Neuronal stem cell (in vitro differentiated cells): ENCODE measurements around the gene TSPAN7.

Source experiments
- DNase-seq: peaks from one replicate; pipeline ENCODE4 v3.0.0-alpha.2; 2013; ENCODE audit warnings: low spot score
- H2AFZ ChIP-seq: one replicate; pipeline ENCODE4 v1.6.1; 2013; ENCODE audit warnings: mild to moderate bottlenecking, low read length, inconsistent platforms
- H2AK5ac ChIP-seq: 2 replicates; pipeline ENCODE4 v1.6.1; 2013; ENCODE audit warnings: low read depth, mild to moderate bottlenecking, inconsistent platforms, low read length, moderate library complexity, mixed read lengths
- H2BK120ac ChIP-seq: 2 replicates; pipeline ENCODE4 v1.6.1; 2013; ENCODE audit warnings: low read depth, mild to moderate bottlenecking, inconsistent platforms, low read length, moderate library complexity, mixed read lengths
- H2BK12ac ChIP-seq: one replicate; pipeline ENCODE4 v1.6.1; 2013; ENCODE audit warnings: low read length, inconsistent platforms
- H2BK15ac ChIP-seq: 2 replicates; pipeline ENCODE4 v1.6.1; 2013; ENCODE audit warnings: mild to moderate bottlenecking, low read length, inconsistent platforms, mixed read lengths
- H2BK5ac ChIP-seq: one replicate; pipeline ENCODE4 v1.6.1; 2013; ENCODE audit warnings: inconsistent platforms, mild to moderate bottlenecking, low read length, moderate library complexity
- H3K14ac ChIP-seq: one replicate; pipeline ENCODE4 v1.6.1; 2013; ENCODE audit warnings: low read length, inconsistent platforms
- H3K18ac ChIP-seq: 2 replicates; pipeline ENCODE4 v1.6.1; 2013; ENCODE audit warnings: low read length, inconsistent platforms
- H3K23ac ChIP-seq: 2 replicates; pipeline ENCODE4 v1.6.1; 2013; ENCODE audit warnings: low read depth, mild to moderate bottlenecking, mixed read lengths, low read length, inconsistent platforms; ENCODE audit not compliant: poor library complexity
- H3K27ac ChIP-seq: replicated peaks from 3 replicates; pipeline ENCODE4 v1.5.1; 2013; ENCODE audit warnings: low read length, inconsistent platforms
- H3K27me3 ChIP-seq, 3 experiments: 2 replicates each; pipeline ENCODE4 v1.6.1; 2013; ENCODE audit warnings: low read length in 3 of 3, mild to moderate bottlenecking in 2 of 3, inconsistent platforms in 1 of 3, low read depth in 1 of 3, mixed read lengths in 1 of 3, moderate library complexity in 1 of 3; ENCODE audit not compliant: control insufficient read depth in 3 of 3, insufficient read depth in 3 of 3
- H3K36me3 ChIP-seq, 2 donors: replicated peaks in 1 of 2; 2 replicates each; pipeline ENCODE4 v1.6.1; 2013; ENCODE audit warnings: low read length in 2 of 2; ENCODE audit not compliant: control insufficient read depth in 2 of 2, insufficient read depth in 2 of 2
- H3K4ac ChIP-seq: 2 replicates; pipeline ENCODE4 v1.6.1; 2013; ENCODE audit warnings: inconsistent platforms, mild to moderate bottlenecking, low read length, moderate library complexity
- H3K4me1 ChIP-seq, 2 donors: 1 replicate in 1 of 2; 2 replicates in 1 of 2; pipeline ENCODE4 v1.6.1; 2013; ENCODE audit warnings: low read length in 2 of 2, low read depth in 1 of 2; ENCODE audit not compliant: control insufficient read depth in 2 of 2, insufficient read depth in 1 of 2
- H3K4me2 ChIP-seq: one replicate; pipeline ENCODE4 v1.6.1; 2013; ENCODE audit warnings: mild to moderate bottlenecking, low read length, inconsistent platforms; ENCODE audit not compliant: insufficient read depth, poor library complexity, severe bottlenecking
- H3K4me3 ChIP-seq, 2 donors: 2 replicates each; pipeline ENCODE4 v1.5.1; 2013; ENCODE audit warnings: low read length in 2 of 2, mild to moderate bottlenecking in 2 of 2, inconsistent platforms in 1 of 2, moderate library complexity in 1 of 2
- H3K79me1 ChIP-seq: one replicate; pipeline ENCODE4 v1.6.1; 2013; ENCODE audit warnings: low read depth, mild to moderate bottlenecking, inconsistent platforms, low read length, moderate library complexity
- H3K9ac ChIP-seq: one replicate; pipeline ENCODE4 v1.6.1; 2013; ENCODE audit warnings: mild to moderate bottlenecking, low read depth, low read length, inconsistent platforms; ENCODE audit not compliant: poor library complexity
- H3K9me3 ChIP-seq, 2 donors: replicated peaks in 1 of 2; 2 replicates each; pipeline versions ENCODE3 to v1.6.1; 2013; ENCODE audit warnings: low read length in 2 of 2, mild to moderate bottlenecking in 2 of 2, inconsistent platforms in 1 of 2, low read depth in 1 of 2, mixed read lengths in 1 of 2, moderate library complexity in 1 of 2; ENCODE audit not compliant: control insufficient read depth in 2 of 2, insufficient read depth in 1 of 2
- H4K8ac ChIP-seq: one replicate; pipeline ENCODE4 v1.6.1; 2013; ENCODE audit warnings: low read depth, mild to moderate bottlenecking, inconsistent platforms, low read length, moderate library complexity
- H4K91ac ChIP-seq: one replicate; pipeline ENCODE4 v1.6.1; 2013; ENCODE audit warnings: low read length, low read depth, mild to moderate bottlenecking, inconsistent platforms; ENCODE audit not compliant: poor library complexity
- WGBS, 2 donors: extraction: QIAGEN DNeasy Blood & Tissue Kit; methylation state at CpG; one replicate each; pipeline ENCODE4 v1.1.7; 2013; ENCODE audit warnings: missing lambda C conversion rate in 2 of 2, mixed read lengths in 1 of 2; ENCODE audit not compliant: insufficient read length in 2 of 2, insufficient replicate concordance in 1 of 2; ENCODE audit errors: extremely low coverage in 2 of 2; 5-methylcytosine and 5-hydroxymethylcytosine counted together

TSPAN7 gene

DNA sequence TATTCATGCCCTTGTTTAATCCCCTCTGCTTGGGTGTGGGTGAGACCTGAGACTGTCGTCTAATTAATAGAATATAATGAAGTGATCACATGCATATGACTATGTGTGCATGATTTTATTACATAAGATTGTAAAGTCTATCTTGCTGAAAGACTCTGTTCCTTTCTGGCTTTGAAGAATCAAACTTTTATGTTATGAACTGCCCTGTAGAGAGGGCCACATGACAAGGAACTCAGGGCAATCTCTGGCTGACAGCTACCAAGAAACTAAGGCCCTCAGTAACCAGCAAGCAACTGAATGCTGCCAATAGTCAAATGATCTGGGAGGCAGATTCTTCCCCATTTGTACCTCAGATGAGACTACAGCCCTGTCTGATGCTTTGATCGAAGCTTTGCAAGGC, 13.5 kb downstream of the TSPAN7 start:
- Histone ChIP-seq H3K4me1 (no peaks in the 10 kb centered on the region), H2BK15ac (no peak overlapping the region), H3K9ac (no peak overlapping the region), H2AFZ (no peak overlapping the region), H3K4ac (no peak overlapping the region), H3K27ac (no peak overlapping the region), H4K91ac (no peak overlapping the region), H3K36me3 (no peaks in the 10 kb centered on the region), H3K27me3 (no peaks in the 10 kb centered on the region), H3K79me1 (no peaks in the 10 kb centered on the region), H2AK5ac (no peak overlapping the region), H2BK120ac (no peak overlapping the region), H2BK5ac (no peak overlapping the region), H3K9me3 (no peaks in the 10 kb centered on the region), H3K23ac (no peak overlapping the region), H2BK12ac (no peak overlapping the region), H3K4me2 (no peak overlapping the region), H3K4me3 (no peak overlapping the region), H3K14ac (no peak overlapping the region), H3K18ac (no peak overlapping the region), H4K8ac (no peak overlapping the region)
- no peak for DNase-seq
- WGBS, 2 donors, result no CpG with 5 or more reads among the region's 2 CpGs

DNA sequence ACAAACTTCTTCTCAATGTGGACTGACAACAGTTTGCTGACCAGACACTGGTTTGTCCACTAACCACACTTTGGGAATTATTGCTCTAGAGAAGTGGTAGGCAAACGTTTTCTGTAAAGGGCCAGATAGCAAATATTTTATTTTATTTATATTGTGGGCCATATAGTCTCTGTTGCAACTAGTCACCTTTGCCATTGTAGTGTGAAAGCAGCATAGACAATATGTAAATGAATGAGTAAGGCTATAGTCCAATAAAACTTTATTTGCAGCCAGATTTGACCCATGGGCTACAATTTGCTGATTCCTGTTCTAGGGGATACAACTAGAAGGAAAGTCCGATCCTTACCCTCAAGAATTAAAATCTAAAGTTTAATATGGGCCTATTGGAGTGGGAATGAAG, 14.5 kb downstream of the TSPAN7 start:
- no peak overlapping the region for H2AK5ac ChIP-seq
- H4K91ac ChIP-seq, result no peak overlapping the region
- no peaks in the 10 kb centered on the region for H3K79me1 ChIP-seq
- no peaks in the 10 kb centered on the region for H3K4me1 ChIP-seq
- no peak overlapping the region for H2BK15ac ChIP-seq
- no peaks in the 10 kb centered on the region for H3K9me3 ChIP-seq
- no peak overlapping the region for H3K4me3 ChIP-seq
- H3K27me3 ChIP-seq, result no peaks in the 10 kb centered on the region
- H3K36me3 ChIP-seq, result no peaks in the 10 kb centered on the region
- no peak overlapping the region for H3K27ac ChIP-seq
- no peak overlapping the region for H2AFZ ChIP-seq
- no peak overlapping the region for H4K8ac ChIP-seq
- no CpG with 5 or more reads among the region's 2 CpGs for WGBS, 2 donors
- H2BK120ac ChIP-seq, result no peak overlapping the region
- no peak overlapping the region for H3K9ac ChIP-seq
- no peak overlapping the region for H3K4ac ChIP-seq
- H2BK12ac ChIP-seq, result no peak overlapping the region
- H3K14ac ChIP-seq, result no peak overlapping the region
- DNase-seq, result no peak
- no peak overlapping the region for H3K23ac ChIP-seq
- no peak overlapping the region for H2BK5ac ChIP-seq
- no peak overlapping the region for H3K4me2 ChIP-seq
- H3K18ac ChIP-seq, result no peak overlapping the region

DNA sequence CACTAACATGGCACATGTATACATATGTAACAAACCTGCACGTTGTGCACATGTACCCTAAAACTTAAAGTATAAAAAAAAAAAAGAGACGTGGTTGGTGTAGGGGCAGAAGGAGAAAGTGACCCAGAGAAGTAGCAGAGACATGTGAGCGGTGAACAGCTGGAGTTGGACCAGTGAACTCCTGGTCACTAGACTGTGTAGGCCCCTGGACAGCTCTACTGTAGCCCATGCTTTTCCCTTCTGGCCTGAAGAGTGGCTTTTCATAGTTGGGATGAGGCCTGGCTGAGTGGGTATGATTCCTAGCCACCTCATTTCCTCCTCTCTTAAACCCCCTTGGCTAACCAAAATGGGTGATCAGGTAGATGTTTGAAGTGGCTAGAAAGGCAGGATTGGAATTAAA, 16.4 kb downstream of the TSPAN7 start:
- Histone ChIP-seq H3K27me3 (no peaks in the 10 kb centered on the region), H3K4me3 (no peak overlapping the region), H2BK120ac (no peak overlapping the region), H3K27ac (no peak overlapping the region), H4K91ac (no peak overlapping the region), H2BK12ac (no peak overlapping the region), H3K18ac (no peak overlapping the region), H2BK5ac (no peak overlapping the region), H3K23ac (no peak overlapping the region), H3K4ac (no peak overlapping the region), H3K14ac (no peak overlapping the region), H4K8ac (no peak overlapping the region), H2AK5ac (no peak overlapping the region), H3K4me1 (no peaks in the 10 kb centered on the region), H2BK15ac (no peak overlapping the region), H3K9ac (no peak overlapping the region), H3K9me3 (no peaks in the 10 kb centered on the region), H3K79me1 (no peaks in the 10 kb centered on the region), H2AFZ (no peak overlapping the region), H3K4me2 (no peak overlapping the region), H3K36me3 (no peaks in the 10 kb centered on the region)
- no CpG with 5 or more reads among the region's 3 CpGs for WGBS, 2 donors
- no peak for DNase-seq

GRCh38 chrX:38578167-38578566, 16.8 kb downstream of the TSPAN7 start:
- H4K91ac ChIP-seq, result no peak overlapping the region
- no CpG with 5 or more reads among the region's 2 CpGs for WGBS, 2 donors
- no peak overlapping the region for H3K14ac ChIP-seq

More at GRCh38 chrX:38578167-38578566, 16.8 kb downstream of the TSPAN7 start:
- Histone ChIP-seq H3K18ac (no peak overlapping the region), H3K4me2 (no peak overlapping the region), H3K27ac (no peak overlapping the region), H2AK5ac (no peak overlapping the region), H3K79me1 (no peaks in the 10 kb centered on the region), H2BK15ac (no peak overlapping the region), H2BK5ac (no peak overlapping the region), H3K27me3 (no peaks in the 10 kb centered on the region), H2BK120ac (no peak overlapping the region), H3K4me1 (no peaks in the 10 kb centered on the region), H4K8ac (no peak overlapping the region), H3K9ac (no peak overlapping the region), H3K36me3 (no peaks in the 10 kb centered on the region), H3K23ac (no peak overlapping the region), H3K4me3 (no peak overlapping the region), H3K9me3 (no peaks in the 10 kb centered on the region), H2BK12ac (no peak overlapping the region), H2AFZ (no peak overlapping the region), H3K4ac (no peak overlapping the region)
- DNase-seq, result no peak
